Measurements from ENCODE around the gene KIF5A.
"Not testable (repeated sequence)": the region's sequence is repeated elsewhere in the genome, so short reads cannot be mapped to it uniquely, and the experiment has no call there.

Gene KIF5A

GRCh38 chr12:57616383-57617101 lies 66.7 kb downstream of the KIF5A start:
- H3K27ac ChIP-seq (ENCODE audit: low read depth, low read length): no peak overlapping the region
- H3K36me3 ChIP-seq (ENCODE audit: control insufficient read depth, low read length): no peaks in the 10 kb centered on the region
- H3K4me2 ChIP-seq (ENCODE audit: low read length): no peak overlapping the region

GRCh38 chr12:57617942-57618341 lies 68.1 kb downstream of the KIF5A start:
- no peaks in the 10 kb centered on the region for H3K79me2 ChIP-seq (ENCODE audit: control insufficient read depth, low read length)
- H3K36me3 ChIP-seq (ENCODE audit: control insufficient read depth, low read length): no peaks in the 10 kb centered on the region
- H3K27me3 ChIP-seq (ENCODE audit: control insufficient read depth, low read length): peaks cover 88% of the 10 kb centered on the region
- no peak overlapping the region for H3K27ac ChIP-seq (ENCODE audit: low read depth, low read length)
- no peak overlapping the region for H3K4me3 ChIP-seq (ENCODE audit: low read length)
- no peak overlapping the region for H3K4me2 ChIP-seq (ENCODE audit: low read length)
- H3F3A ChIP-seq (ENCODE audit: control insufficient read depth, insufficient read depth): no peaks in the 10 kb centered on the region
- peaks cover 3% of the 10 kb centered on the region; the same call in 1 of the 2 replicates for H4K20me1 ChIP-seq (ENCODE audit: control insufficient read depth, insufficient read depth, low read depth, low read length)
- H3K9me2 ChIP-seq (replicated peaks; ENCODE audit: control insufficient read depth, low read length): no peaks in the 10 kb centered on the region
- no peak for TF ChIP-seq CTCF (IDR thresholded peaks at IDR 0.05; ENCODE audit: low read depth, low read length, poor library complexity, severe bottlenecking)
- TF ChIP-seq EZH2phosphoT487 (IDR thresholded peaks at IDR 0.05; ENCODE audit: borderline replicate concordance, low read length): no peak
- H3K4me1 ChIP-seq (ENCODE audit: control insufficient read depth, low read length): peaks cover 26% of the 10 kb centered on the region
- no peaks in the 10 kb centered on the region for H3K9me3 ChIP-seq (ENCODE audit: control insufficient read depth, insufficient read depth, low read length)

More at GRCh38 chr12:57616383-57617101, 66.7 kb downstream of the KIF5A start:
- TF ChIP-seq CTCF (IDR thresholded peaks at IDR 0.05; ENCODE audit: low read depth, low read length, poor library complexity, severe bottlenecking) (no peak), EZH2phosphoT487 (IDR thresholded peaks at IDR 0.05; ENCODE audit: borderline replicate concordance, low read length) (no peak)
- Histone ChIP-seq H3K9me2 (replicated peaks; ENCODE audit: control insufficient read depth, low read length) (no peaks in the 10 kb centered on the region), H3K27me3 (ENCODE audit: control insufficient read depth, low read length) (peaks cover 88% of the 10 kb centered on the region), H3K4me1 (ENCODE audit: control insufficient read depth, low read length) (peaks cover 28% of the 10 kb centered on the region), H4K20me1 (ENCODE audit: control insufficient read depth, insufficient read depth, low read depth, low read length) (peaks cover 3% of the 10 kb centered on the region; the same call in 1 of the 2 replicates), H3K9me3 (ENCODE audit: control insufficient read depth, insufficient read depth, low read length) (no peaks in the 10 kb centered on the region), H3F3A (ENCODE audit: control insufficient read depth, insufficient read depth) (no peaks in the 10 kb centered on the region), H3K79me2 (ENCODE audit: control insufficient read depth, low read length) (no peaks in the 10 kb centered on the region), H3K4me3 (ENCODE audit: low read length) (no peak overlapping the region)

- not testable (repeated sequence) for H3K9me2 ChIP-seq (replicated peaks; ENCODE audit: control insufficient read depth, low read length); H3K4me2 ChIP-seq (ENCODE audit: low read length); H3K9me3 ChIP-seq (ENCODE audit: control insufficient read depth, insufficient read depth, low read length); H3F3A ChIP-seq (ENCODE audit: control insufficient read depth, insufficient read depth); H3K4me3 ChIP-seq (ENCODE audit: low read length); H3K36me3 ChIP-seq (ENCODE audit: control insufficient read depth, low read length); H3K27ac ChIP-seq (ENCODE audit: low read depth, low read length); H3K79me2 ChIP-seq (ENCODE audit: control insufficient read depth, low read length); H4K20me1 ChIP-seq (ENCODE audit: control insufficient read depth, insufficient read depth, low read depth, low read length)
- H3K4me1 ChIP-seq (ENCODE audit: control insufficient read depth, low read length): peaks cover 21% of the 10 kb centered on the region
- peaks cover 87% of the 10 kb centered on the region for H3K27me3 ChIP-seq (ENCODE audit: control insufficient read depth, low read length)
These were observed 68.6 kb downstream of the KIF5A start for GRCh38 chr12:57618431-57618830.

GRCh38 chr12:57618966-57619433 lies 69.2 kb downstream of the KIF5A start:
- Histone ChIP-seq H3K36me3 (ENCODE audit: control insufficient read depth, low read length) (no peaks in the 10 kb centered on the region), H3K4me3 (ENCODE audit: low read length) (no peak overlapping the region), H3F3A (ENCODE audit: control insufficient read depth, insufficient read depth) (no peaks in the 10 kb centered on the region), H3K9me2 (replicated peaks; ENCODE audit: control insufficient read depth, low read length) (no peaks in the 10 kb centered on the region), H3K9me3 (ENCODE audit: control insufficient read depth, insufficient read depth, low read length) (no peaks in the 10 kb centered on the region), H3K4me1 (ENCODE audit: control insufficient read depth, low read length) (peaks cover 15% of the 10 kb centered on the region), H3K4me2 (ENCODE audit: low read length) (no peak overlapping the region), H3K79me2 (ENCODE audit: control insufficient read depth, low read length) (no peaks in the 10 kb centered on the region), H4K20me1 (ENCODE audit: control insufficient read depth, insufficient read depth, low read depth, low read length) (peaks cover 3% of the 10 kb centered on the region; the same call in 1 of the 2 replicates), H3K27ac (ENCODE audit: low read depth, low read length) (no peak overlapping the region), H3K27me3 (ENCODE audit: control insufficient read depth, low read length) (peaks cover 87% of the 10 kb centered on the region)
- no peak for TF ChIP-seq CTCF (IDR thresholded peaks at IDR 0.05; ENCODE audit: low read depth, low read length, poor library complexity, severe bottlenecking)
- no peak for TF ChIP-seq EZH2phosphoT487 (IDR thresholded peaks at IDR 0.05; ENCODE audit: borderline replicate concordance, low read length)
